AG04450 (cell line): Measurements from ENCODE around the gene STC2. TPM values are rescaled to one million over a fixed set of nuclear protein-coding genes. Genes with fewer than 3 reads are reported as not detected.

Experiments
- CTCF ChIA-PET: fragments of 300-600, 350-600 bp; formaldehyde crosslinking; extraction: SDS; loops from one replicate; lab custom pipeline; 2022; ENCODE audit warnings: antibody characterized with exemption, inconsistent platforms; lab: Charles Lee
- POLR2A ChIA-PET: fragments of 350-600 bp; formaldehyde crosslinking; extraction: SDS; loops from one replicate; lab custom pipeline; 2021; ENCODE audit warnings: antibody characterized with exemption, inconsistent platforms; lab: Yijun Ruan, JAX
- DNase-seq: peaks from one replicate; pipeline ENCODE4 v3.0.0-alpha.2; 2011; ENCODE audit warnings: low read depth, low spot score
- H3K27ac ChIP-seq: one replicate; pipeline ENCODE4 v1.5.1; 2012; ENCODE audit warnings: low read depth, low read length, control low read depth
- H3K27me3 ChIP-seq: one replicate; pipeline ENCODE4 v1.6.0; 2012; ENCODE audit warnings: low read length; ENCODE audit not compliant: control insufficient read depth, insufficient read depth
- H3K4me3 ChIP-seq: 2 replicates; pipeline ENCODE4 v1.5.1; 2011; ENCODE audit warnings: mild to moderate bottlenecking, low read depth, low read length, control low read depth
- H3K9me3 ChIP-seq: 2 replicates; pipeline ENCODE4 v1.5.1; 2012; ENCODE audit warnings: low read length; ENCODE audit not compliant: control insufficient read depth, insufficient read depth
- CTCF ChIP-seq: IDR thresholded peaks from 2 replicates; pipeline ENCODE4 v1.5.1; 2011; ENCODE audit warnings: low read depth, low read length, control low read depth, inconsistent platforms
- polyA plus RNA-seq: library from polyadenylated mRNA; depleted of rRNA; stranded (reverse); fragments of >200 nt; gene quantifications from 2 replicates; pipeline ENCODE4 v1.2.3, GENCODE V29; 2011

The STC2 gene
- polyA plus RNA-seq, 1 experiment = 185 TPM

DNA sequence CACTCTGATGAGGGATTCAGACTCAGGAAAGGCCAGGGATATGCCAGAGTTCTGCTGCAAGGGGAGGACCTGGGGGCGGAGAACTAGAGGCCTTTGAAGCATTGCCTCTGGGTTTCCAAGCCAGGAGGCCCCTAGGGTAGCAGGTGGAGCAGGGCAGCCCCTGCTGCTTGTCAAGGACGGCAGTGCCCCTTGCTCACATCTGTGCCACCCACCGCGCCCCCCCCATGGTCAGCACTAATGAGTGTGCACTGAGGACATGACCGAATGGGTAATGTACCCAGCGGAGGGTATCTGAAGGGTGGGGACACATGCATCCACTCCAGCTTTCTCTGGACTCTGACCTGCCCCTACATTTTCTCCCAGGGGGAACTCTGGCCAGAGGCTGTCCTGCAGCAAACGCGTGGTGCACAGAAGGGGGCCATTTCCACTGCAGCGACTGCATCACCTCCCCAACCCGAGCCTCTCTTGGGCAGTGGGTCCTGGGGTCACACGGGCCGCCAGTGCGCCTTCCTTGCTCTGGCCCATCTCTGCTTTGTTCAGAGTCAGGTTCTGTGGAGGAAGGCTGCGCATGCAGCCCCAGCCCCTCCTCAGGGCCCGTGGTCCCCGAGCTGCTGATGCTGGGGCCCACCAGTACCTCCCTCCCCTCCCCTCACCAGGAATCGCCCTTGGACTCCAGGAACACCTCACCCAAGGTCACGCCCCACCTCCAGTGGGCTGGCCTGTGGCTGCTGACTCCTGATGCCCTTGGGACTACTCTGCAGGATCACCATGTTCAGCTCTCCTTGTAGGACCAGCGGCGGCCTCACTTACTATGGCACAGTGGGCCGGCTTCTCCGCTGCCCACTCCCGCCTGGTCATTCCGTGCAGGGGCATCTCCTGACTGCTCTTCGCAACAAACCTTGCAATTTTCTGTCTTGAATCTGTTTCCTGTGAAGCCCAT, 31.2 kb downstream of the STC2 start:
- DNase-seq = no peak
- H3K9me3 ChIP-seq = no peaks in the 10 kb centered on the region; the same call in 1 of the 2 replicates
- no peak overlapping the region for H3K27ac ChIP-seq
- H3K27me3 ChIP-seq = no peaks in the 10 kb centered on the region
- no peak overlapping the region for H3K4me3 ChIP-seq
- no peak for TF ChIP-seq CTCF
- ChIA-PET CTCF (interaction anchor here (1.5 to 7.6 kb wide), 5 partner anchors 13 to 318 kb away, joined by 5 to 138 read pairs (median 114); partner anchors contain the start of genes BOD1 and STC2), POLR2A (no interaction called here)

DNA sequence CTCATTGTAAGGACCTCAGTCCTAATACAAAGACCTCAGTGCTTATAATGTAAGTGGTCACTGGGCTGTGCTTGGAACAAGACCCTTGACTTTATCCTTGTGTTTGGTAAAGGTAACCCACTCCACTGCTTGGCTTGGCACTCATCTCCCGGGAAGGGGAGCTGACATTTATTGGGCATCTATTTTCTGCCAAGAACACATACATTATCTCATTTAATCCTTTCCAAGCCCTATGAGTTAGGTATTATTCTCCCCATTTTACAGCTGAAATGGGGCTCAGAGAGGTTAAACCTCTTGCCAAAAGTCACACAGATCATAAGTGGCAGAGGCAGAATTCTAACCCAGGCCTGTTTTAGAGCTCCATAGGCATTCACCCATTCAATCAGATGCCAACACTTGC, 32.4 kb downstream of the STC2 start:
- ChIA-PET CTCF (interaction anchor here (0.8 to 7.6 kb wide), 10 partner anchors 9 to 1021 kb away, joined by 3 to 138 read pairs (median 22); partner anchors contain the start of genes BOD1 and STC2), POLR2A (interaction anchor here (1.1 to 3.0 kb wide), 2 partner anchors 36 to 337 kb away, joined by 3 to 16 read pairs; partner anchors contain the start of gene RPL26L1)
- H3K9me3 ChIP-seq = no peaks in the 10 kb centered on the region; the same call in 1 of the 2 replicates
- TF ChIP-seq CTCF = no peak
- H3K27me3 ChIP-seq = no peaks in the 10 kb centered on the region
- H3K27ac ChIP-seq = no peak overlapping the region
- no peak for DNase-seq
- no peak overlapping the region for H3K4me3 ChIP-seq

- ChIA-PET CTCF (interaction anchor here (0.6 to 7.6 kb wide), 54 partner anchors 8 to 1017 kb away, joined by 3 to 138 read pairs (median 4); partner anchors contain the start of genes ATP6V0E1, BOD1 and STC2), POLR2A (interaction anchor here (1.1 to 3.0 kb wide), 5 partner anchors 18 to 1017 kb away, joined by 3 to 16 read pairs (median 3); partner anchors contain the start of gene RPL26L1)
- no peak for TF ChIP-seq CTCF
- no peak overlapping the region for H3K4me3 ChIP-seq
- DNase-seq = no peak
- no peaks in the 10 kb centered on the region; the same call in 1 of the 2 replicates for H3K9me3 ChIP-seq
- no peak overlapping the region for H3K27ac ChIP-seq
- peaks cover 1% of the 10 kb centered on the region for H3K27me3 ChIP-seq
Measured at GRCh38 chr5:173294673-173295320, 33.4 kb downstream of the STC2 start.

- POLR2A ChIA-PET = interaction anchor here (1.1 to 3.0 kb wide), 4 partner anchors 19 to 1018 kb away, joined by 3 to 16 read pairs (median 4); no protein-coding TSS in a partner anchor
Measured at GRCh38 chr5:173293817-173294672, 34.2 kb downstream of the STC2 start.

More at GRCh38 chr5:173293817-173294672, 34.2 kb downstream of the STC2 start:
- CTCF ChIA-PET = interaction anchor here (0.6 to 7.6 kb wide), 56 partner anchors 9 to 1023 kb away, joined by 3 to 138 read pairs (median 4); partner anchors contain the start of genes ATP6V0E1, BOD1 and STC2
- peak; percentile 55 for DNase-seq
- no peak overlapping the region for H3K27ac ChIP-seq
- TF ChIP-seq CTCF = peak; percentile 88
- peak overlapping the region; percentile 15; the same call in 1 of the 2 replicates for H3K4me3 ChIP-seq
- no peaks in the 10 kb centered on the region; the same call in 1 of the 2 replicates for H3K9me3 ChIP-seq
- H3K27me3 ChIP-seq = peaks cover 4% of the 10 kb centered on the region
